H1 (cell line): ENCODE data around the gene SV2A. TPM values are rescaled to one million over a fixed set of nuclear protein-coding genes. Genes with fewer than 3 reads are reported as not detected.
"Not testable (repeated sequence)": the region's sequence is repeated elsewhere in the genome, so short reads cannot be mapped to it uniquely, and the experiment has no call there.

ENCODE experiments used
- CTCF ChIA-PET: fragments of 300-600 bp; sonication (Branson Sonifier 250); formaldehyde crosslinking; loops from one replicate; lab custom pipeline; 2021; ENCODE audit not compliant: partially characterized antibody; lab: Charles Lee
- POLR2A ChIA-PET: fragments of 300-600 bp; sonication (Branson Sonifier 250); formaldehyde crosslinking; loops from one replicate; lab custom pipeline; 2021; ENCODE audit warnings: inconsistent platforms; ENCODE audit not compliant: partially characterized antibody; lab: Charles Lee
- DNase-seq, 2 experiments: peaks; one replicate each; pipeline versions ENCODE4 v3.0.0 to v3.0.0-alpha.2; 2010 to 2022; ENCODE audit warnings: low spot score in 2 of 2, low read depth in 1 of 2, mixed read lengths in 1 of 2
- FAIRE-seq: peaks from 2 replicates; lab custom pipeline; 2011; peaks lifted over from hg19 to GRCh38; lab: Jason Lieb, UNC
- H2AFZ ChIP-seq: 2 replicates; pipeline ENCODE4 v1.8.1; 2012; ENCODE audit warnings: low read length, inconsistent platforms
- H2AK5ac ChIP-seq: 2 replicates; pipeline ENCODE4 v1.6.1; 2013; ENCODE audit warnings: low read depth, low read length
- H2BK120ac ChIP-seq: replicated peaks from 2 replicates; pipeline ENCODE3; 2013; ENCODE audit warnings: low read depth, low read length, inconsistent platforms
- H2BK12ac ChIP-seq: 2 replicates; pipeline ENCODE4 v1.6.1; 2013; ENCODE audit warnings: low read depth, low read length
- H2BK15ac ChIP-seq: 2 replicates; pipeline ENCODE4 v1.6.1; 2013; ENCODE audit warnings: low read length
- H2BK20ac ChIP-seq: 2 replicates; pipeline ENCODE4 v1.6.1; 2013; ENCODE audit warnings: low read length
- H2BK5ac ChIP-seq: 2 replicates; pipeline ENCODE4 v1.6.1; 2013; ENCODE audit warnings: low read depth, low read length
- H3K14ac ChIP-seq: 2 replicates; pipeline ENCODE4 v1.6.1; 2013; ENCODE audit warnings: inconsistent platforms; ENCODE audit not compliant: insufficient read length
- H3K18ac ChIP-seq: 2 replicates; pipeline ENCODE4 v1.6.1; 2013; ENCODE audit warnings: low read length; ENCODE audit errors: extremely low read depth
- H3K23ac ChIP-seq: 2 replicates; pipeline ENCODE4 v1.6.1; 2013; ENCODE audit warnings: inconsistent platforms; ENCODE audit not compliant: insufficient read length
- H3K23me2 ChIP-seq: 2 replicates; pipeline ENCODE4 v1.6.1; 2013; ENCODE audit warnings: low read depth, low read length
- H3K27ac ChIP-seq: 2 replicates; pipeline ENCODE4 v1.6.1; 2011; ENCODE audit warnings: low read depth, low read length, inconsistent platforms
- H3K27me3 ChIP-seq, 4 experiments: replicated peaks in 1 of 4; 1 replicate in 1 of 4; 2 replicates in 3 of 4; pipeline versions ENCODE4 v1.6.1 to v1.8.1; 2011 to 2013; ENCODE audit warnings: low read length in 3 of 4, mild to moderate bottlenecking in 3 of 4, inconsistent platforms in 2 of 4, mixed read lengths in 2 of 4, moderate library complexity in 1 of 4; ENCODE audit not compliant: control insufficient read depth in 3 of 4, insufficient read depth in 3 of 4; ENCODE audit errors: extremely low read depth in 1 of 4
- H3K36me3 ChIP-seq, 4 experiments: 2 replicates each; pipeline versions ENCODE4 v1.6.1 to v1.8.1; 2011 to 2013; ENCODE audit warnings: mild to moderate bottlenecking in 4 of 4, low read length in 3 of 4, moderate library complexity in 2 of 4, control low read depth in 1 of 4, inconsistent platforms in 1 of 4; ENCODE audit not compliant: insufficient read depth in 4 of 4, control insufficient read depth in 2 of 4
- H3K4ac ChIP-seq: replicated peaks from 2 replicates; pipeline ENCODE3; 2013; ENCODE audit warnings: low read length, low read depth, mixed read lengths, inconsistent platforms; ENCODE audit not compliant: insufficient read length
- H3K4me1 ChIP-seq, 4 experiments: replicated peaks in 1 of 4; 1 replicate in 1 of 4; 2 replicates in 3 of 4; pipeline versions ENCODE4 v1.6.1 to v1.8.1; 2011 to 2013; ENCODE audit warnings: low read length in 3 of 4, inconsistent platforms in 2 of 4, mixed read lengths in 1 of 4; ENCODE audit not compliant: insufficient read depth in 4 of 4, control insufficient read depth in 3 of 4
- H3K4me2 ChIP-seq, 2 experiments: 2 replicates each; pipeline versions ENCODE4 v1.6.1 to v1.8.1; 2011 to 2013; ENCODE audit warnings: low read depth in 2 of 2, low read length in 2 of 2, control low read depth in 1 of 2, inconsistent platforms in 1 of 2, mild to moderate bottlenecking in 1 of 2; ENCODE audit not compliant: insufficient read depth in 1 of 2
- H3K4me3 ChIP-seq, 4 experiments: fragments of 200-600, 300-600 bp in 1 of 4; sonication (generic), shearing (Covaris generic), sonication (Bioruptor Twin) in 1 of 4; 2 replicates each; pipeline versions ENCODE4 v1.5.1 to v1.8.1; 2011 to 2016; ENCODE audit warnings: low read length in 4 of 4, low read depth in 3 of 4, control low read depth in 2 of 4, inconsistent platforms in 2 of 4, mild to moderate bottlenecking in 2 of 4, mixed read lengths in 1 of 4, moderate library complexity in 1 of 4; ENCODE audit not compliant: insufficient read depth in 2 of 4; ENCODE audit errors: extremely low read depth in 1 of 4
- H3K56ac ChIP-seq: replicated peaks from 2 replicates; pipeline ENCODE3; 2013; ENCODE audit warnings: low read depth, mild to moderate bottlenecking, mixed read lengths, low read length, inconsistent platforms; ENCODE audit not compliant: insufficient read length
- H3K79me1 ChIP-seq: 2 replicates; pipeline ENCODE4 v1.6.1; 2013; ENCODE audit warnings: low read depth, low read length, control low read depth
- H3K79me2 ChIP-seq, 2 experiments: 2 replicates each; pipeline versions ENCODE4 v1.6.1 to v1.8.1; 2012 to 2013; ENCODE audit warnings: low read length in 2 of 2, mild to moderate bottlenecking in 2 of 2, inconsistent platforms in 1 of 2; ENCODE audit not compliant: insufficient read depth in 2 of 2, control insufficient read depth in 1 of 2
- H3K9ac ChIP-seq, 4 experiments: replicated peaks in 1 of 4; 1 replicate in 1 of 4; 2 replicates in 3 of 4; pipeline versions ENCODE4 v1.6.1 to v1.8.1; 2011 to 2013; ENCODE audit warnings: low read depth in 3 of 4, low read length in 3 of 4, control low read depth in 2 of 4, mild to moderate bottlenecking in 2 of 4, moderate library complexity in 2 of 4, inconsistent platforms in 1 of 4; ENCODE audit errors: extremely low read depth in 1 of 4
- H3K9me3 ChIP-seq, 2 experiments: 2 replicates each; pipeline versions ENCODE4 v1.6.1 to v1.8.1; 2012 to 2013; ENCODE audit warnings: mild to moderate bottlenecking in 2 of 2, moderate library complexity in 2 of 2, control low read depth in 1 of 2, inconsistent platforms in 1 of 2, low read depth in 1 of 2, low read length in 1 of 2, mixed read lengths in 1 of 2; ENCODE audit not compliant: insufficient read depth in 2 of 2
- H4K20me1 ChIP-seq, 2 experiments: replicated peaks in 1 of 2; 2 replicates each; pipeline versions ENCODE3 to v1.8.1; 2011 to 2013; ENCODE audit warnings: inconsistent platforms in 2 of 2, low read length in 2 of 2, mild to moderate bottlenecking in 1 of 2; ENCODE audit not compliant: insufficient read depth in 2 of 2, control insufficient read depth in 1 of 2
- H4K5ac ChIP-seq: 2 replicates; pipeline ENCODE4 v1.6.1; 2013; ENCODE audit warnings: low read length, low read depth, mixed read lengths, inconsistent platforms; ENCODE audit not compliant: insufficient read length
- H4K8ac ChIP-seq: 2 replicates; pipeline ENCODE4 v1.8.0; 2013; ENCODE audit warnings: mild to moderate bottlenecking, moderate library complexity, low read length, inconsistent platforms; ENCODE audit not compliant: insufficient read depth; ENCODE audit errors: extremely low read depth
- H4K91ac ChIP-seq: replicated peaks from 2 replicates; pipeline ENCODE3; 2013; ENCODE audit warnings: low read length, mixed read lengths, inconsistent platforms; ENCODE audit not compliant: insufficient read length
- WGBS, 2 experiments: shearing (Covaris generic) in 1 of 2; methylation state at CpG; one replicate each; pipeline versions ENCODE4 v1.1.6 to v1.1.7; 2013 to 2015; ENCODE audit warnings: low lambda C conversion rate in 2 of 2, mixed read lengths in 2 of 2, inconsistent platforms in 1 of 2, low coverage in 1 of 2, missing lambda C conversion rate in 1 of 2; ENCODE audit not compliant: insufficient replicate concordance in 2 of 2, insufficient coverage in 1 of 2, insufficient read length in 1 of 2; ENCODE audit errors: extremely low coverage in 1 of 2, missing lambda C conversion rate in 1 of 2; 5-methylcytosine and 5-hydroxymethylcytosine counted together
- polyA plus RNA-seq, 7 experiments: library from polyadenylated mRNA; depleted of rRNA in 3 of 7; stranded (reverse) in 5 of 7; unstranded in 2 of 7; fragments of >200 nt in 5 of 7; fragments of 200-250 nt in 2 of 7; gene quantifications; 1 replicate in 5 of 7; 2 replicates in 1 of 7; 4 replicates in 1 of 7; pipeline versions ENCODE4 v1.2.1 to v1.2.3, GENCODE V29; 2011 to 2013; ENCODE audit warnings: missing spikeins in 2 of 7, mixed read lengths in 2 of 7
- total RNA-seq: library from RNA; stranded (reverse); fragmentation: NEBNext Ultra II Directional; extraction: Animal tissue kit (Norgen Biotek cat#: 25700); gene quantifications from 2 replicates; pipeline ENCODE4 v1.2.1, GENCODE V29; 2021

SV2A gene
- total and polyA plus RNA-seq, 2 of the 8 experiments (the other 6 are each of a cell fraction or from before 2014, with no cell fraction given): 41.8 to 51.8 TPM

DNA sequence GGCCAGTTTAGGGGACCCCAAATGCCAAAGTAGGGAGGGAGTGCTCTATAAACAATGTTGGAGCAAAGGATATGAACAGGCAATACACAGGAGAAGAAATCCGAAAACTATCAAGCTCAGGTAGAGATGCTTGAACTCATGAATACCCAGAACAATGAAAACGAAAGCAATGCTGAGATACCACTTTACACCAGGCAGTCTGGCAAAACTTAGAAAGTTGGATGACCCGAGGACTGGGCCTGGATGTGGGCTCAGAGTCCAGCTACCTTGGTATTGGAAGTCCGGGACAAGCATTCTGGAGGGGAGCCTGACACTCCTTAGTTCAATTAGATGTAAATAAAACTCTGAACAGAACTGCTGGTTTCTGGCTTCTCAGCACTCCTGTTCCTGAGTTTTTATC is 44.6 kb downstream of the SV2A start:
- H3K56ac ChIP-seq, H2BK15ac ChIP-seq, H3K23me2 ChIP-seq, H3K4ac ChIP-seq, H4K8ac ChIP-seq, H3K9ac ChIP-seq, H4K91ac ChIP-seq, H2BK120ac ChIP-seq, H2BK12ac ChIP-seq, H2BK20ac ChIP-seq, H4K20me1 ChIP-seq, H2BK5ac ChIP-seq, H3K23ac ChIP-seq, H4K5ac ChIP-seq, H3K14ac ChIP-seq, H3K79me1 ChIP-seq, H3K36me3 ChIP-seq, DNase-seq, H3K27ac ChIP-seq, H3K9me3 ChIP-seq, H3K4me2 ChIP-seq, H2AK5ac ChIP-seq, H3K27me3 ChIP-seq, H3K4me3 ChIP-seq, H3K79me2 ChIP-seq, CTCF ChIA-PET, H2AFZ ChIP-seq, H3K18ac ChIP-seq, H3K4me1 ChIP-seq, FAIRE-seq: not testable (repeated sequence)
- no CpG with 5 or more reads among the region's 4 CpGs for WGBS, 2 experiments
- POLR2A ChIA-PET: interaction anchor here (0.6 to 1.1 kb wide), 2 partner anchors 11 to 24 kb away, joined by 3 read pairs; no protein-coding TSS in a partner anchor

DNA sequence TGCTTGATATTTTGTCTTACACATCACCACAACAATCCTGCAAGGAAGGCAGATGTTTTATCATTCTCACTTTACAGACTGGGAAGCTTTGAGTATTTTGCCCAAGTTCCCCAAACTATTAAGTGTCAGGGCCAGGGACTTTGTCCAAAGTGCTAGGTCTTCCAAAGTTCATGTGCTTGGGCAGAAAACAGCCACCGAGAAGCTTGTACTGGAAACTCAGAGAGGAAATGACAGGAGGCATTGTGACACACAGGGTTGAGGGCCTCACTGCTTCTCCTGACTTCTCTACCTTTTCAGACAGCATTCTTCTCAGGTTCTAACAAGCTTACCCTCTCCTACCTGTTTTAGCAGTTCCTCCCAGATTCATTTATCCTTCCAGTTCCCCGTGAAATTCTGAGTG is 50.8 kb downstream of the SV2A start:
- H3K27me3 ChIP-seq, H3K14ac ChIP-seq, H2BK20ac ChIP-seq, H4K5ac ChIP-seq, H2BK12ac ChIP-seq, H3K4me1 ChIP-seq, H3K23me2 ChIP-seq, H4K20me1 ChIP-seq, H4K8ac ChIP-seq, H3K79me2 ChIP-seq, H3K4ac ChIP-seq, FAIRE-seq, H2BK120ac ChIP-seq, H3K4me2 ChIP-seq, H3K56ac ChIP-seq, H3K36me3 ChIP-seq, H2AFZ ChIP-seq, DNase-seq, H3K23ac ChIP-seq, H2BK15ac ChIP-seq, H3K79me1 ChIP-seq, H2AK5ac ChIP-seq, H3K4me3 ChIP-seq, H3K27ac ChIP-seq, H3K9me3 ChIP-seq, POLR2A ChIA-PET, H2BK5ac ChIP-seq, H4K91ac ChIP-seq, H3K18ac ChIP-seq, H3K9ac ChIP-seq, CTCF ChIA-PET: not testable (repeated sequence)
- no CpG with 5 or more reads among the region's 2 CpGs for WGBS, 2 experiments
